Stimulated activated CD8-positive, alpha-beta memory T cell treated with anti-CD3 and anti-CD28 coated beads, Interleukin-4, amount 100 ng/mL, for 1 hour (primary cell): Measurements from ENCODE around the gene PTK6.

Experiments used
- DNase-seq, 2 donors: peaks; one replicate each; pipeline ENCODE4 v3.0.0-alpha.2; 2020; ENCODE audit warnings: low read depth in 2 of 2, low spot score in 1 of 2

Gene PTK6

GRCh38 chr20:63570281-63571086 is 33.3 kb upstream of the PTK6 start:
- DNase-seq = no peak

DNA sequence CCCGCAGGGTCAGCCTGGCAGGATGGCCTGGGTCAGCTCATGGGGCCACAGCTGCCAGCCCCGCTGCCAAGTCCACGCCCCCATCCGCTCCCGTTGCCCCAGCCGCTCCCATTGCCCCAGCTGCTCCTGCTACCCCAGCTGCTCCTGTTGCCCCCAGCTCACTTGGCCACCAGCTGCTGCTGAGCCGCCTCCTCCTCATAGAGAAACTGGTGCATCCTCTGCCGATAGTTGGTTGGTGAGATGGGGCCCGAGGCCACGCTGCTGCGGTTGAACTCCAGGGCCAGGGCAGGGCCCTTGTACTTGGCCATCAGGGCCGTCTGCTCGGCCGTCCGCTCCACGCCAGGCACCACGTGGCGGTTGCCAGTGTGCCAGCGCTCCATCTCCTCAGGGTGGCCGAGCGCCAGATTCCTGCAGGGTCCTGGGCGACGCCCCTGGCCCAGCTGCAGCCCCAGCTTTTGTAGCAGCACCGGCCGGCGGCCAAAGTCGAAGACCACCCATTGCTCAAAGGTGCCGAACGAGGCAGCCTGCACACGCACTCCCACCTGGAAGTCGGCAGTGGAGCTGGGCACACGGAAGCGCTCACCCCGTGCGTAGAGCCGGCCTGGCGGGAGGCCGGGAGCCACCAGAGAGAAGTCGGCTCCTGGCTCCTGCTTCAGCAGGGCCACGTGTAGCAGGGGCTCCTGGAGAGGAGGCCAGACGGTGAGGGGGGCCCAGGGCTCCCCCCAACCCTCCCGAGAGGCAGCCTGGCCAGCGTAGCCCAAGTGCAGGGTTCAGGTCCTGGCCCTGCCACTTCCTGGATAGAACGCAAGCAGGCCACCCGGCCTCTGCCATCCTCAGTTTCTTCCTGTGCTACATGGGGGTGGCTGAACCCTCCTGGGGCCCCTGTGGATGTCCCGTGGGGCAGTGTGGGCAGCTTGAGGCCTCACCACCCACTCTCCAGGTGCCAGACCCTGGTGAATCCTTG is 32.1 kb upstream of the PTK6 start:
- DNase-seq = no peak

DNA sequence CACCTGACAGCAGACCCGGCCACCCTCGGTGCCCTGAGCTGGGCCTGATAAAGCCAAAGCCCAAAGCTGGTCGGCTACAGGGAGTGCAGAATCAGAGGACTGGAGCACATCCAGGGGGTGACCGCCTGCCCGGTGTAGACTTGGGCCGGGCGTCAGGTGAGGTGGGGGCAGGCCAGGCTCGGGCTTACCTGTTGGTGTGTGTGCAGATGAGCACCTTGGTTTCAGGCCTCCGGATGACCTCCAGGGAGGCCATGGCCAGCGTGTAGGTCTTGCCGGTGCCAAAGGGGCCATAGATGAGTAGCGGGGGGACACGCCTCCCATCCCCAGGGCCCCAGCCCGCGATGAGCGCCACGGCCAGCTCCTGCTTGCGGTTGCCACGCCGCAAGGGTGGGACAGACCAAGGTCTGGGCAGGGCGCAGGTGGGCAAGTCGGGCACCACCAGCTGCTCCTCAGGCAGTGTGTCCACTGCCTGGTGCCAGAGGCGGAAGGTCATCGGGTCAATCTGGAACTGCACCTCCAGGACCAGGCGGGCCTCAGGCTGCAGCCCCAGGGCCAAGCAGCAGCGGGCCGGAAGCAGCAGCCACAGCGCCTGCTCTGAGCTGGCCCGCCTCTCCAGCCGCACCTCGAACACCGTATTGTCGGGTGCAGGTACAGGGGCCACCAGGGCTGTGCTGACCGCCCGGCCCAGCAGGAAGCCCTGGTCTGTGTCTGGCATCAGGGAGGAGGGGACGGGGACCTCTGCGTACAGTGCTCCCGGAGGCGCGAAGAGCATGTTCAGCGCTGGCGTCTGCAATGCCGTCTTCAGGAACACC is 31.2 kb upstream of the PTK6 start:
- no peak for DNase-seq

GRCh38 chr20:63567386-63568169 is 30.4 kb upstream of the PTK6 start:
- no peak for DNase-seq

- no peak for DNase-seq
Observed at GRCh38 chr20:63567136-63567385, 29.9 kb upstream of the PTK6 start.

- DNase-seq = no peak
Observed at GRCh38 chr20:63566395-63567135, 29.4 kb upstream of the PTK6 start.

DNA sequence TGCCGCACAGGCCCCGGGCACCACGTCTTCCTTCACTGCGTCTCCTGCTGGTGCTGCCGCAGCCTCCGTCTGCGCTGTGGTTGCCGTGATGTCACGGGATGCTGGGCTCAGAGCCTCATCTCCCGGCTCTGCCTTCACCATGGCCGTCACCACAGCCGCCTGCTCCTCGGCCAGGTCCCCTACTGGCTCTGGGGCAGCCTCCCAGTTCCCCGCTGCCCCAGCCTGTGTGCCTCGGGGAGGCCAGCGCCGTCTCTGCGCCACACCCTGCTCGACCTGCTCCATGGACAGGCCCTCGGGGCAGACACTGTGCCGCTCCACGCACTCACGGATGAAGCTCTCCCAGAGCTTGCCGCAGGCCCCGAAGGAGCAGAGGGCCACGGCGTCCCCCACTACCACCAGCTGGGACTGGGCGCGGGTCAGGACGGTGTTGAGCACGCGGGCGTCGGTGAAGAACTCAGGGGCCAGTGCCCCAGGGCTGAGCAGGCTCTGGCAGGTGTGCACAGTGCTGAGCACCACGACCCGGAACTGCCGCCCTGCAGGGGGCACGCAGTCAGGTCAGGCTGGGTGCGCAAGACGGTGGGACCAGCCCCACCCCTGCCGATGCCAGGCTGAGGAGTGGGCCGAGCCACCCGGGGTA is 28.6 kb upstream of the PTK6 start:
- DNase-seq = no peak

DNA sequence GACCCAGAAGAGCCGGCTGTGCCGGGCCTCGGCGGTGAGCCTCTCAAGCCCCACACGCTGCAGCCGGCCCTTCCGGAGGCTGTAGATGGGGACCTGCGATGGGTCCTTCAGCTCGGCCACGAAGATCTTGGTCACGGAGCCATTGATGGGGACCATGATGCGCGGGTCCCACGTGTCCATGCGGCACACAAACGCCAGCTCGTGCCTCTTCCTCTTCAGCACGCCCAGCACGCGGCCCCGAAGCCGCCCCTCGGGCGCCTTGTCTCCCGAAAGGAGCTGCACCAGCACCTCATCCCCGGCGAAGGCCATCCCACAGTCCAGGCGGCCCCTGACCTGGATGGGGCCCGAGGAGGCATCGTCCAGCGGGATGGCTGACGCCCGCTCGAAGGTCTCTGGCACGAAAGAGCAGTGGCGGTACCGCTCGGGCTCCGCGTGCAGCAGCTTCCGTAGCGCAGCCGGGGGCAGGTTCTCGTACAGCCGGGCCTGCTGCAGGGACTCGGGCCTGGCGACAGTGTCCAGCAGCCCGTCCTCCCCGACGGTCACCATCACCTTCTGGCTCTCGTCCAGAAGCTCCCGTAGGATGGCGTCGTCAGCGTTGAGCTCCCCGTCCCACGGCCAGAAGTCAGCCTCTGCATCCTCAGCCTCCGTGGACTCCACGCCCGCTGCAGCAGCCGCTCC is 28.0 kb upstream of the PTK6 start:
- DNase-seq = no peak

GRCh38 chr20:63564036-63564810 is 27.0 kb upstream of the PTK6 start:
- DNase-seq = no peak

DNA sequence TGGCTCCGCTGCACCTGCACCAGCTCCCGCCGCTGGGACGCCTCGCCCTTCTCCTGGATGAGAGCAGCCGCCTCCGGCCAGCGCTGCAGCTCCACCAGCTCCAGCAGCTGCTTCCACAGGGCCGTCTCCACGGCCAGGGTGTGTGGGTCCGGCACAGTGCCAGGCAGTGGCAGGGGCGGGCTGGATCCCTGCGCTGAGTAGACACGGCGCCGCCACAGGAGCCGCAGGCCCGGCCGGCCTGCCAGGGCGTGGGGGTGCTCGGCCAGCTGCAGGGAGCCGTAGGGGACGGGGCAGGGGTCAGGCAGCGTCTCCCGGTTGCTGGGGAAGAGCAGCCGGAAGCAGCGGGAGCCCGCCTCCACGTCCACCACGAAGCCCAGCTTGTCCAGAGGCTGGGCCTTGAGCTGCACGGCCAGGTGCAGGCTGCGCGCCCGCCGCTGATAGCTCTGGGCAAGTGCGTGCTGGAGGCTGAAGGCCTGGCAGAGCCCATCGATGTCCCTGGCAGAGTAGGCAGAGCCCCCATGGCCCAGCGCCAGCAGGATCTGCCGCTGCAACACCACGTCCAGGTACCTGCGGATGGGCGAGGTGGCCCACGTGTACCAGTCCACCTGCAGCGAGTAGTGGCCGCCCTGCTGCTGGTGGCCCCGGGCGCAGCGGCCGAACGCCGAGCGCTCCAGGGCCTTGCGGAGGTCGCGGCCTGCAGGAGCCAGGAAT is 26.2 kb upstream of the PTK6 start:
- no peak for DNase-seq

DNA sequence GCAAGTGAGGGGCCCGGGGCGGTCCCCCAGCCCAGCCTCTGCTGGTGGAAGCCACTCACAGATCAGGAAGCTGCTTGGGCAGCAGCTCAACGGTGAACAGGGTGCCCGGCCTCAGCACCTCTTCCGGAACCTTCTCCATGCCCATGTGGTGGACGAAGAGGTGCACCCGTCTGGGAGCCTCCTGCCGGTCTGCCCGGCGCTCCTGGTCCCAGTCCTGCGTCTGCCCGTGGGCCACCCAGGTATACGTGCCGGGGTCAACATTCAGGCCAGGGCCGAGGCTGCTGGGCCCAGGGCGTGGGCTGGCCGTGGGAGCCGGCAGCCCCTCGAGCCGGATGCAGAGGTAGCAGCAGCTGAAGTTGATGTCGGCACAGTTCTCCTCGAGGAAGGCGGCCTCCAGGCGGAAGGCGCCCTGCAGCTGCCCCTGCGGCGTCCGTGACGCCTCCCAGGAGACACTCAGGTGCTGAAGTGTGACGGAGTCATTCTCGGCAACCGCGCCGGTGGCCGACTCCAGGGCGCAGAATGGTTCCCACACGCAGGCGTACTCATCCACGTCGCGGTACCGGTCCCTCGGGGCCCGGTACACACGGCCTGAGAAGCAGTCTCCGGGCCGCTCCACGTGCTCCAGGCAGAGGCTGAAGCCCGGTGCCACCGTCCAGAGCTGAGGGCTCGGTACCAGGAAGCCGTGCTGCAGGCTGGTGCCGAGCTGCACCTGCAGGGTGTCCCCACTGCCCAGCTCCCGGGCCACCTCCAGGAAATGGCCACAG is 25.5 kb upstream of the PTK6 start:
- DNase-seq = no peak

DNA sequence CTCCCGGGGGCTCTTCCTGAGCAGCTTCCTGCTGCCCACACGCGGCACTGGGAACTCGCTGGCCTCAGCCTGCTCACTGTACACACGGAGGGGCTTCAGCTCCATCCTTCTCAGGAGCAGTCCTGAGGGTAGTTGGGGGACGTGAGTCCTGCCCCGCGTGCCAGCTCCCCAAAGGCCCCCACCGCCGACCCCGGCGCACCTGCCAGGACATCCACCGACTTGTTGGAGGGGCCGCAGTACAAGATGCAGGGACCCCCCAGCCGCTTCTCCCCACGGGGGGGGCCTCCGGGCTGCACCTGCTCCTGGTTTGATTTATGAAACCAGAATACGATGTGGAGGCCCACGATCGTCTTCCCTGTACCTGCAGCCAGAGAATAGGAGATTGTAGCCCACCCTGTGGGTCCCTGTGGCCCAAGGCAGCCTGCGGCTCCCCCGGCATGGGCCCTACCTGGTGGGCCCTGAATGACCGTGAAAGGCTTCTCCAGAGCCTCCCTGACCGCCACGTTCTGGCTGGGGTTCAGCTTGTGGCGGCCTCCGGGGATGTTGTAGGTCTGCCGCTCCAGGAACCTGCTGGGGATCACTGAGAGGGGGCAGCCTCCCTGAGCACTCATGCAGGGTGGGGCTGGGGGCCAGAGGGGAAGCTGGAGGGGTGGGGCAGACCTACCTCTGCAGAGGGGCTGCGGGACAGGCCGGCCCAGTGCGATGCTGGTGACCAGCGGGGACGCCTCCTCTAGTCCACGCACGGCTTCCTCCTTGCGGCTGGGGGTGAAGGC is 24.6 kb upstream of the PTK6 start:
- no peak for DNase-seq

DNA sequence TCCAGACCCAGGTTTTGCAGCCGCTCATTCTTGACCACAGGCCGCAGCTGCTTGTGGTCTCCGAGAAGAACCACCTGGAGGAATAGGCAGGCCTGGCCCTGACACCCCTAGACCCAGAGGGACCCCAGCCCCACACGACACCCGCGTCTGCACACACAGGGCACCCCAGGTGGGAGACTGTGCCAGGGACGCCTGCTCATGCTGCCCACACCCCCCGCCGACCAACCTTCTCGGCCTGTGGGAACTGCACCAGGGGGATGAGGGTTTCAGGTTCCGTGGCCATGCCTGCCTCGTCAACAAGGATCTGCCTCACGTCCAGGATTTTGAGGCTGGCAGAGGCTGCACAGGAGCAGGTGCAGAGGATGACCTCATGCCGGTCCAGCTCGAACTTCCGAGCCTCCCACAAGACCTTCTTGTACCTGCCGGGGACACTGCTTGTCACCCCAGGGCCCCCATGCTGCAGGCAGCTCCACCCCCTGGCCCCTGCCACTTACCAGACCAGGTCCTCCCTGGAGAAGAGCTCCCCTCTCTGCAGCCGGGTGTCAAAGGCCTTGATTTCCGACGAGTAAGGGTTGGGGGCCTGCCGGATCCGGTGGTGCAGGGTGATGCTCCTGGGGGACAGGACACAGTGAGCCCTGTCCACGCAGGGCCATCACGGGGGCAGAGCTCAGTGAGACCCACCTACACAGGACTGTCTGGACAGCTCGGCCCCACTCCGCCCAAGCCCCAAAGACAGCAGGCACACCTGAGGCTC is 23.9 kb upstream of the PTK6 start:
- DNase-seq = no peak

DNA sequence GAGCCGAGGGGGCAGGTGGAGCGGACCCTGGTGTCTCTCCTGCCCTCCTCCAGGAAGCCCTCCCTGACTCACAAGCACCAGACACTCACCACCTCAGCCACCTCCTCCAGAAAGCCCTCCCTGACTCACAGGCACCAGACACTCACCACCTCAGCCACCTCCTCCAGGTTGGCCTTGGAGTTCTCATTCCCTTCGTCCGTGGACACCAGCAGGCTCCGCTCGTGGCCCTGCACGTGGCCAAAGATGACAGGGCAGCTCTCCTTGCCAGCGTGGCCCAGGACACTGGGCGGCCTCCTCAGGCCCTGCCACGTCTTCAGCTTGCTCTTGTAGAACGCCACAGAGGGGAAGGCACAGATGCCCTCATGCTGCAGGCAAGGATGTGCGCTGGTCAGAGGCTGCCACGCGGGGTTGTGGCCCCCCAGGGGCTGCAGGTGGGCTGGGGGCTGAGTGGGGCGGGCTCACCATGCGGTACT is 23.2 kb upstream of the PTK6 start:
- DNase-seq = no peak
